Measurements from ENCODE around the gene GDF9.

GDF9 gene

DNA sequence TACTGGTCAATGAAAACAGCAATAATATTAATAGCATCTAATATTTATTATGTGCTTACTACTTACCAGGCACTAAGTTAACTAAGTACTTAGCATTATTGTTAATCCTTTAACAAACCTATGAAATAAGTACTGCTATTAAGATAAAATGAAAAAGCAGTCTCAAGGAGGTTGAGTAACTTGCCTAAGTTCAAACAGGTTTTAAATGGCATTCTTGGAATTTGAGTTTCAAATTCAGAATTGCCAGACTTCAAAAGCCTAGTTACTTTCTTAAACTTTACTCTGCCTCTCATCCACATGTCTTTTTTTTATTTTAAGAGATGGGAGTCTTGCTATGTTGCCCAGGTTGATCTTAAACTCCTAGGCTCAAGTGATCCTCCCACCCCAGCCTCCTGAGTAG lies 23.2 kb upstream of the GDF9 start:
- Histone ChIP-seq H3K27ac (ENCODE audit: low read length) (no peak overlapping the region), H3K36me3 (ENCODE audit: control insufficient read depth in 1 of 2, insufficient read depth in 2 of 2, low read length in 2 of 2) (peaks cover 47 to 58% of the 10 kb centered on the region in 2 donors), H3K9me3 (ENCODE audit: control insufficient read depth in 1 of 2, low read length in 2 of 2) (no peaks in the 10 kb centered on the region), H3K4me1 (ENCODE audit: control insufficient read depth in 1 of 2, insufficient read depth in 2 of 2, low read length in 2 of 2) (no peaks in the 10 kb centered on the region), H3K4me3 (ENCODE audit: low read depth in 1 of 2, low read length in 2 of 2) (no peak overlapping the region), H3K27me3 (ENCODE audit: low read depth, low read length) (no peaks in the 10 kb centered on the region)

DNA sequence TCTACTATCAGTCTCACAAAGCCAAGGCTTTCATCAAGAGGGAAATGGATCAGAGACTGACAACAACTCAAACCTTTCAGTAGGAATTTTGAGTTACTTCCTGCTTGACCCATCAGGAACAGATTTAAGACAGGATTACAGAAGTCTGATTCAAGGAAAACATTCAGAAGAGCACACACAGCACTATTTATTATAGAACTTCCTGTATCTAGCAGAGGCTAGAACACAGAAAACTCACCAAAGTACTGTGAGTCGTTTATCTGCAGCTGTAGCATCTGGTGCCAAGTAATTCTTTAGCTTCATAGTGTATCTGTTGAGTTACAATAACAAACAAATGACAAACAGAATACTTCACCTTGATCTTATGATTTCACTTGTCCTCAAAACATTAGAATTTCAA lies 21.0 kb upstream of the GDF9 start:
- H3K27ac ChIP-seq (ENCODE audit: low read length), result no peak overlapping the region
- H3K36me3 ChIP-seq (ENCODE audit: control insufficient read depth in 1 of 2, insufficient read depth in 2 of 2, low read length in 2 of 2), result peaks cover 36 to 54% of the 10 kb centered on the region in 2 donors
- no peaks in the 10 kb centered on the region for H3K9me3 ChIP-seq (ENCODE audit: control insufficient read depth in 1 of 2, low read length in 2 of 2)
- no peaks in the 10 kb centered on the region for H3K27me3 ChIP-seq (ENCODE audit: low read depth, low read length)
- no peak overlapping the region for H3K4me3 ChIP-seq (ENCODE audit: low read depth in 1 of 2, low read length in 2 of 2)
- H3K4me1 ChIP-seq (ENCODE audit: control insufficient read depth in 1 of 2, insufficient read depth in 2 of 2, low read length in 2 of 2), result no peaks in the 10 kb centered on the region

DNA sequence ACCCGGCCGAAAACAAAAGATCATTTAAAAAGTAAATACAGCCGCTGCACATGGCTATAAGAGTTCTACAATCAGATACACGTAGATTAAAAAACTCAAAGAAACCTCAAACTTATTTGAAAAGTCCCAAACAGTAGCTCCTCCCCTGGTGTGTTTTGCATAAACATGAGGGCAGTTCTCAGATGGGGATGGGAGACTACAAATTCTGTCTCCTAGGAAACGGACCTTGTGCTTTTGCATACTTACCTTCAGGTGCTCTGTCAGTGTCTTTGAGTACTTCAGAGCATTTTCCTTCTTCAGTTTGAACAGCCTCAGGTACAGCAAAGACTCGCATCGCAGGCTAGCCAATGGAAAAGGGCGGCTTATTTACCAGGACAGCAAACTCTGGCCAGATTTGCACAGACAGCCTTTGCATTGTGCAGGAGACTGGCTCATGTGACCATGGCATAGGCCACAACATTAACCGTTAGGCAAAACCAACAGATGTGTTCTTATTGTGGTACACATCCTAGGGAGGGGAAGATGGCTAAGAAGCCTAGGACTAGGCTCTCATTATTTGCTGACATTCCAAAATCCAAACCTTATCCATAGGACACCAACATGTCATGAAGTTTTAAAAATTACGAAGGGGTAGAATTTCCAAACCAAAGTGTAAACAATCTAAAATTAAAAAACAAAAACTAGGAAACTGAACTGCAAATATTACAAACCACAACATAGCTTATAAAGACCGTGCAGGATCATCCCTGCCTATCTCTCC lies 20.0 kb upstream of the GDF9 start:
- Histone ChIP-seq H3K27ac (ENCODE audit: low read length) (no peak overlapping the region), H3K27me3 (ENCODE audit: low read depth, low read length) (no peaks in the 10 kb centered on the region), H3K4me1 (ENCODE audit: control insufficient read depth in 1 of 2, insufficient read depth in 2 of 2, low read length in 2 of 2) (no peaks in the 10 kb centered on the region), H3K36me3 (ENCODE audit: control insufficient read depth in 1 of 2, insufficient read depth in 2 of 2, low read length in 2 of 2) (peaks cover 35 to 55% of the 10 kb centered on the region in 2 donors), H3K9me3 (ENCODE audit: control insufficient read depth in 1 of 2, low read length in 2 of 2) (no peaks in the 10 kb centered on the region), H3K4me3 (ENCODE audit: low read depth in 1 of 2, low read length in 2 of 2) (no peak overlapping the region)

DNA sequence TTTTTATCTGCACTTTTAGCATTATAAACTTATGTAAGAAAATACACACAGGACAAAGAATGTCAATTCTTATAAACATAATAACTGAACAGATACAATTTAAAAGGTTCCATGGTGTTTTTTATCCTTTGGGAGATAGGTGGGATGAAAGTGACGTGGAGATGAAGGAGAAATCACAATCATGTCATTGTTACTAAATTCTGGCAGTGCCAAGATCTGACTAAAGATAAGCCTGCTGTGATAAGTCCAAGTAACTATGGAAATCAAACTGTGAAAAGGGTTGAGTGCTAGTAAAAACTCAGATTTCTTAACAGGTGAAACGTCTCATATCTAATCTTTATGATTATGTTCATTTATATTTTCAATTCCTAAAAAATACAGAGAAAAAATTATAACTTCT lies 18.3 kb upstream of the GDF9 start:
- H3K9me3 ChIP-seq (ENCODE audit: control insufficient read depth in 1 of 2, low read length in 2 of 2), result no peaks in the 10 kb centered on the region
- H3K4me1 ChIP-seq (ENCODE audit: control insufficient read depth in 1 of 2, insufficient read depth in 2 of 2, low read length in 2 of 2), result no peaks in the 10 kb centered on the region
- no peak overlapping the region for H3K27ac ChIP-seq (ENCODE audit: low read length)
- H3K4me3 ChIP-seq (ENCODE audit: low read depth in 1 of 2, low read length in 2 of 2), result no peak overlapping the region
- peaks cover 50 to 66% of the 10 kb centered on the region in 2 donors for H3K36me3 ChIP-seq (ENCODE audit: control insufficient read depth in 1 of 2, insufficient read depth in 2 of 2, low read length in 2 of 2)
- H3K27me3 ChIP-seq (ENCODE audit: low read depth, low read length), result no peaks in the 10 kb centered on the region

DNA sequence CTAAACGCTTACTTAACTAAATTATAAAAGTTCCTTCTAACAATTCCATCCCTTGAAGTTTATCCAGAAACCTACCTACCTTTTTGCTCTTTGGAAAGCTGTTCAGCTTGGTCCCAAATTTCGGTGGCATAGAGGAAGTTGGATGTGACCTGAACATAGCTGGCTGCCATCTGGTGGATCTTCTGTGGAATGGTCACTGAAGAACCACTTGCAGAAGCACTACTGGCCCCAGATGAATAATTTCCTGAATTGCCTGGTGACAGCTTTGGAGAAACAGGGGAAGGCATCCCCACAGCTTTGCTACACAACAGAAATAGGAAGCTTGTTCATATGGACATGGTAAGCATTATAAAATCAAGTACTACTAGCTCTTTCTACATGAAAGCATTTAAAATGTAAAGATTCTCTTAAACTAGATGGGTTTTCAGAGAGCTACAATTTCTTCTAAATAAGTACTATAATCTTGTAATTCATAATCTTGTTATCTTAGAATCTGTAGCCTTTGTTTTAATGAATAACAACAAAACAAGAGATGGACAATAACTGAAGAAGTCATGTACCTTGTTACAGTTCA lies 17.1 kb upstream of the GDF9 start:
- Histone ChIP-seq H3K9me3 (ENCODE audit: control insufficient read depth in 1 of 2, low read length in 2 of 2) (no peaks in the 10 kb centered on the region), H3K36me3 (ENCODE audit: control insufficient read depth in 1 of 2, insufficient read depth in 2 of 2, low read length in 2 of 2) (peaks cover 55 to 66% of the 10 kb centered on the region in 2 donors), H3K4me3 (ENCODE audit: low read depth in 1 of 2, low read length in 2 of 2) (no peak overlapping the region), H3K4me1 (ENCODE audit: control insufficient read depth in 1 of 2, insufficient read depth in 2 of 2, low read length in 2 of 2) (no peaks in the 10 kb centered on the region), H3K27ac (ENCODE audit: low read length) (no peak overlapping the region), H3K27me3 (ENCODE audit: low read depth, low read length) (no peaks in the 10 kb centered on the region)

DNA sequence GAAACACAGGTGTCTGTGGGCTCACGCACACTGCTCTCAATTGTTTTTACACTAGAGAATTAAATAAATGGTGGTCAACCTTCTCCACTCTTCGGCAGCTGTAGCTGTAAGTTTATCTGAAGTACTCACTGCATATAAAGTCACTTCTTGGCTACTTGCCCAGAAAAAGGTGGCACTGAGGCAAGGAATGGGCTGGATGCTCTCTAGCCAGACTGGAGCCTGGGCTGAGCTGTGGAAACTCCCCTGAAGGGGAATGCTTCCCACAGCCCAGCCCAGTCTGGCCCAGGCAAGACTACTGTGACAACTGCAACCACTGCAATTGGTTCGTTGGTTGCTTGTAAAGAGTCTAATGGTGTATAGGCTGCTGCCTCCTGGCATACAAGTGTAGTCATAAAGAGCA lies 11.7 kb upstream of the GDF9 start:
- no peak overlapping the region for H3K27ac ChIP-seq (ENCODE audit: low read length)
- H3K36me3 ChIP-seq (ENCODE audit: control insufficient read depth in 1 of 2, insufficient read depth in 2 of 2, low read length in 2 of 2), result peaks cover 42 to 49% of the 10 kb centered on the region in 2 donors
- no peaks in the 10 kb centered on the region for H3K27me3 ChIP-seq (ENCODE audit: low read depth, low read length)
- H3K4me1 ChIP-seq (ENCODE audit: control insufficient read depth in 1 of 2, insufficient read depth in 2 of 2, low read length in 2 of 2), result peaks cover 0 to 11% of the 10 kb centered on the region in 2 donors
- no peaks in the 10 kb centered on the region for H3K9me3 ChIP-seq (ENCODE audit: control insufficient read depth in 1 of 2, low read length in 2 of 2)
- H3K4me3 ChIP-seq (ENCODE audit: low read depth in 1 of 2, low read length in 2 of 2), result no peak overlapping the region

DNA sequence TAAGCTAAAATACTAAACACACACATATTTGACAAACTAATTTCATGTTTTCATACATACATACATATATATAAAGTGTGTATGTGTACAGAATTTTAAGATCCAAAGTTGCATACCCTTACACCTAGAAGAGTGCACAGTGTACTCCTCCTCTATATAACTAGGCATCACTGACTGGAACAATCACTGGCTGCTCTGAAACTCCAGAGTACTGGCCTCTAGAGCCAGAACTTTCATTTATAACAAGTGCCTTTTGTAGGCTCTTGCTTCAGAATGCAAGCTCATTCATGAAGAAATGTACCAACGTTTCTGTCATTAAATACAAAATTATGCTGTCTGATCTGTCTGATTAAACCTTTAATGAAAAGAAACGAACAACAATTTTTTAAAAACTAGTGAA lies 11.2 kb upstream of the GDF9 start:
- no peaks in the 10 kb centered on the region for H3K27me3 ChIP-seq (ENCODE audit: low read depth, low read length)
- H3K36me3 ChIP-seq (ENCODE audit: control insufficient read depth in 1 of 2, insufficient read depth in 2 of 2, low read length in 2 of 2), result peaks cover 42 to 45% of the 10 kb centered on the region in 2 donors
- peaks cover 0 to 11% of the 10 kb centered on the region in 2 donors for H3K4me1 ChIP-seq (ENCODE audit: control insufficient read depth in 1 of 2, insufficient read depth in 2 of 2, low read length in 2 of 2)
- no peak overlapping the region for H3K27ac ChIP-seq (ENCODE audit: low read length)
- H3K9me3 ChIP-seq (ENCODE audit: control insufficient read depth in 1 of 2, low read length in 2 of 2), result no peaks in the 10 kb centered on the region
- H3K4me3 ChIP-seq (ENCODE audit: low read depth in 1 of 2, low read length in 2 of 2), result no peak overlapping the region

DNA sequence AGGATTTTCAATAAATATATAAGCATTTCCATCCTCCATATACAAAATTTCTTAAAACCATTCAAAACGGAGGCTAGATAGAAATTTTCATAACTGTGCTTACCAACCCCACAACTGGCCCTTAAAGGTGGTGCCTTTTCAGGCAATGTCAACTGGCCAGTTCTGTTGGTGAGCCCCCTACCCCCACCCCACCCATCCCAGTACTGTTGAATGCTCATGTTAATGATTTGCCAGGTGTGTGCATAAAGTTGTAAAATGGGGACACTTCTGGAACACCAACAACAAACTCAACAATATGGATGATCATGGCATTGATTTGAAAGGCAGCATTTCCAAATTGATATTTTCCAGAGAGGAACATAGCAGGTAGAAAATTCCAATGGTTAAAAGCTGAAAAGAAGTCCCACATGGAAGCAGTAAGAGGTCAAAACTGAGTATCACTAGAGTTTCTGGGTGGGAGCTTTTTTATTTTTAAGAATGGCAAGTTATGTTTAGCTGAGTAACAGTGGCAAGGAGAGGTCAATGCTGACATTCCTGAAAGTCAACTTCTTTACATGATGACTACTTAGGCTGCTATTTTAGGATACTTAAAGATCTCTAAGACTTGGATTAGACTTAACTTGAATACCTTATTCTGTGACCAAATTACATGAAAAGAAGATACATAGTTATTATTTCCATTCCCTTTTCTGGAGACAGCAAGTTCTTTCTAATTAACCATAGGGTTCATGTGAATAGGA lies 9.9 kb upstream of the GDF9 start:
- H3K36me3 ChIP-seq (ENCODE audit: control insufficient read depth in 1 of 2, insufficient read depth in 2 of 2, low read length in 2 of 2), result peaks cover 34 to 41% of the 10 kb centered on the region in 2 donors
- no peak overlapping the region for H3K27ac ChIP-seq (ENCODE audit: low read length)
- H3K9me3 ChIP-seq (ENCODE audit: control insufficient read depth in 1 of 2, low read length in 2 of 2), result no peaks in the 10 kb centered on the region
- no peak overlapping the region for H3K4me3 ChIP-seq (ENCODE audit: low read depth in 1 of 2, low read length in 2 of 2)
- H3K27me3 ChIP-seq (ENCODE audit: low read depth, low read length), result no peaks in the 10 kb centered on the region
- peaks cover 0 to 11% of the 10 kb centered on the region in 2 donors for H3K4me1 ChIP-seq (ENCODE audit: control insufficient read depth in 1 of 2, insufficient read depth in 2 of 2, low read length in 2 of 2)

DNA sequence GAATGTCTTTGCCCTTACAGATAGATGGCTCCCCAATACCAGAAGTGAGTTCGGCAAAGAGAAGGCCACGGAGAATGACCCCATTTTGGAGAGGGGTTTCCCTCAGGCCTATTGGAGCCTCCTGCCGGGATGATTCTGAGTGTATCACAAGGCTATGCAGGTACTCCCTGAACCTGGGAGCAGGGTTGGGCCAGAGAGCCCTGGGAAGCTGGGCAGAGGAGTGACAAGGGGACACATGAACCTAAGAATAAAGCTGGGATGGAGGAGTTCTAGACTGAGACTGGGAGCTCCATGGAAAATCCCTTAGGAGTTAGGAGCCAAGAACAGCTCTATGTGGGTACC lies 7.6 kb upstream of the GDF9 start:
- peaks cover 0 to 11% of the 10 kb centered on the region in 2 donors for H3K4me1 ChIP-seq (ENCODE audit: control insufficient read depth in 1 of 2, insufficient read depth in 2 of 2, low read length in 2 of 2)
- H3K4me3 ChIP-seq (ENCODE audit: low read depth in 1 of 2, low read length in 2 of 2), result no peak overlapping the region
- no peaks in the 10 kb centered on the region for H3K27me3 ChIP-seq (ENCODE audit: low read depth, low read length)
- H3K9me3 ChIP-seq (ENCODE audit: control insufficient read depth in 1 of 2, low read length in 2 of 2), result no peaks in the 10 kb centered on the region
- peaks cover 32 to 33% of the 10 kb centered on the region in 2 donors for H3K36me3 ChIP-seq (ENCODE audit: control insufficient read depth in 1 of 2, insufficient read depth in 2 of 2, low read length in 2 of 2)
- peak overlapping the region; percentile 39 for H3K27ac ChIP-seq (ENCODE audit: low read length)

DNA sequence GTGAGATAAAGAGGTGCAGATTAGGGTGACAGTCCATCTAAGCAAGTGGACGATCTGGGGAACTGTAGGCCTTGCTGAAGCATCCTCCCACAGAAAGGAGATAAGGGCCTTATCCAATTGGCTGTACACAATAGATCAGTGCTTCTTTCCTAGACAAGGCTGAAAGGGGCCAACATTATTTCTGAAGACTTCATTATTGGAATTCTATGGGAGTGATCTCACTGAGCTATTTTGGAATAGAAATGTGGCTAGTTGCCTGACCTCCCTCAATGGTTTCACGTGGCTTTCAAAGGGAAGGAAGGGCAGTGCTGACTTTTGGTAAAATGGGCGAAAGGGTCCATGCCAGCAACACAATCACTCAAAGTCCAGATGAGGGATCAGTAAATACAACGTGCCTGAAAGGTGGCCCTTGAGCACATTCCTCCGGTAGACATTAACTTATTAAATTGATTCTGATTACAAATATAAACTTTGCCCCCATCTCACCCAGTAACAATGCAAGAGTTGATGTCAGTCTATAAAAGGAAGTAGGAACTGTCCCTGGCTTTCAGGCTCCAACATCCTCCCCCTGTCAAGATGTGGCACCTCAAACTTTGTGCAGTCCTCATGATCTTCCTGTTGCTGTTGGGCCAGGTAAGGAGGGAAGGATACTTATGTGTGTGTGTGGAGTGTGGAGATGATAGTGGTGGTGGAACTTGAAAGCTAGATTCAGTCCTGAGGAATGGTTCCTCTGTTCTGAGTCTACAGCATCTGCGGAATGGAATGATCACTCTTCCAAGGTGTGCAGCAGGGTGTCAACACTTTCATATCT lies 7.1 kb upstream of the GDF9 start, which contains the start of gene LEAP2:
Gene LEAP2, plus strand, starts transcription at position 550 of the 811 bp plus-strand sequence. Its CDS starts 27 bp downstream, at position 577.
- H3K4me1 ChIP-seq (ENCODE audit: control insufficient read depth in 1 of 2, insufficient read depth in 2 of 2, low read length in 2 of 2), result peaks cover 0 to 11% of the 10 kb centered on the region in 2 donors
- H3K36me3 ChIP-seq (ENCODE audit: control insufficient read depth in 1 of 2, insufficient read depth in 2 of 2, low read length in 2 of 2), result peaks cover 30 to 35% of the 10 kb centered on the region in 2 donors
- no peak within 1 kb of the TSS for H3K4me3 ChIP-seq (ENCODE audit: low read depth in 1 of 2, low read length in 2 of 2)
- no peaks in the 10 kb centered on the region for H3K9me3 ChIP-seq (ENCODE audit: control insufficient read depth in 1 of 2, low read length in 2 of 2)
- H3K27ac ChIP-seq (ENCODE audit: low read length), result peak within 1 kb of the TSS; percentile 39
- no peaks in the 10 kb centered on the region for H3K27me3 ChIP-seq (ENCODE audit: low read depth, low read length)

DNA sequence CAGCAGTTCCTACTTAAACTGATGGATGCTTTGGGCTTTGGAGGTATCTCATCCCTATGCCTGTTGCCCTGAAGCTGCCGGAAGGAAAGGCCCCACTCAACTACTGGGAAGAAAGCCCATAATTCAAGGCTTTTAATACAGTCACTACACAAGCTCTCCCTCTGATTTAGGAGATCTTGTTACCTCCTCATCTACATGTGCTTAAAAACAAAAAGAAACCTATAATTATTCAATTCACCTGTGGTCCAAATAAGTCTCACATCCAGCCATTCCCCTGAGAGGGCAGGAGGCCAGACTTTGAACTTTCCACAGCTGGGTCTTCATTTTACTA lies 6.5 kb upstream of the GDF9 start:
- peaks cover 0 to 10% of the 10 kb centered on the region in 2 donors for H3K4me1 ChIP-seq (ENCODE audit: control insufficient read depth in 1 of 2, insufficient read depth in 2 of 2, low read length in 2 of 2)
- H3K9me3 ChIP-seq (ENCODE audit: control insufficient read depth in 1 of 2, low read length in 2 of 2), result no peaks in the 10 kb centered on the region
- no peak overlapping the region for H3K4me3 ChIP-seq (ENCODE audit: low read depth in 1 of 2, low read length in 2 of 2)
- peaks cover 32 to 40% of the 10 kb centered on the region in 2 donors for H3K36me3 ChIP-seq (ENCODE audit: control insufficient read depth in 1 of 2, insufficient read depth in 2 of 2, low read length in 2 of 2)
- H3K27ac ChIP-seq (ENCODE audit: low read length), result peak overlapping the region; percentile 31
- no peaks in the 10 kb centered on the region for H3K27me3 ChIP-seq (ENCODE audit: low read depth, low read length)
